H1 (cell line): ENCODE measurements around the gene GNAQ. TPM values are rescaled to one million over a fixed set of nuclear protein-coding genes. Genes with fewer than 3 reads are reported as not detected.

Experiments used
- CHD7 ChIP-seq: fragments of 300-600 bp; sonication (generic); IDR thresholded peaks from 2 replicates; pipeline ENCODE4 v1.7.1; 2012; ENCODE audit warnings: low read length, moderate library complexity, mild to moderate bottlenecking, inconsistent platforms; ENCODE audit not compliant: insufficient replicate concordance
- E2F6 ChIP-seq: IDR thresholded peaks from 2 replicates; pipeline ENCODE4 v1.6.1; 2012; ENCODE audit warnings: inconsistent platforms
- EZH2 ChIP-seq: fragments of 200-600 bp; sonication (generic); IDR thresholded peaks from 2 replicates; pipeline ENCODE4 v1.7.1; 2012; ENCODE audit warnings: low read depth, mild to moderate bottlenecking, moderate library complexity, low read length, inconsistent platforms; ENCODE audit not compliant: severe bottlenecking
- NANOG ChIP-seq: IDR thresholded peaks from 2 replicates; pipeline ENCODE4 v1.6.1; 2011; ENCODE audit warnings: low read length, low read depth, mild to moderate bottlenecking, inconsistent platforms; ENCODE audit not compliant: insufficient read depth, poor library complexity, severe bottlenecking
- RNF2 ChIP-seq: fragments of 200-900, 300-1000 bp; sonication (generic); IDR thresholded peaks from 2 replicates; pipeline ENCODE4 v1.7.1; 2016; ENCODE audit warnings: borderline replicate concordance, low read depth, mild to moderate bottlenecking, antibody characterized with exemption, low read length; ENCODE audit not compliant: poor library complexity, severe bottlenecking; ENCODE audit errors: missing control alignments
- polyA plus RNA-seq, 7 experiments: library from polyadenylated mRNA; depleted of rRNA in 3 of 7; stranded (reverse) in 5 of 7; unstranded in 2 of 7; fragments of >200 nt in 5 of 7; fragments of 200-250 nt in 2 of 7; gene quantifications; 1 replicate in 5 of 7; 2 replicates in 1 of 7; 4 replicates in 1 of 7; pipeline versions ENCODE4 v1.2.1 to v1.2.3, GENCODE V29; 2011 to 2013; ENCODE audit warnings: missing spikeins in 2 of 7, mixed read lengths in 2 of 7
- total RNA-seq: library from RNA; stranded (reverse); fragmentation: NEBNext Ultra II Directional; extraction: Animal tissue kit (Norgen Biotek cat#: 25700); gene quantifications from 2 replicates; pipeline ENCODE4 v1.2.1, GENCODE V29; 2021

The GNAQ gene
- total and polyA plus RNA-seq, 2 of the 8 experiments (the other 6 are each of a cell fraction or from before 2014, with no cell fraction given), result 22.8 to 63.8 TPM

- TF ChIP-seq CHD7 (no peak), EZH2 (no peak), E2F6 (no peak), RNF2 (no peak), NANOG (no peak)
Measured at GRCh38 chr9:77810637-77811119, 220.9 kb downstream of the GNAQ start (continued).
